ENCODE measurements around the gene ZFP64.

GRCh38 chr20:52210037-52210990 lies 18.7 kb upstream of the ZFP64 start:
- TF ChIP-seq GATA2 (IDR thresholded peaks at IDR 0.05; ENCODE audit: low read depth, low read length) (no peak), GATA3 (IDR thresholded peaks at IDR 0.05; ENCODE audit: low read depth, low read length) (no peak)
